Stimulated activated CD4-positive, alpha-beta T cell treated with anti-CD3 and anti-CD28 coated beads, Interleukin-15, amount 100 ng/mL, for 1 hour (primary cell): ENCODE measurements around the gene SOWAHA.
"Not testable (repeated sequence)": the region's sequence is repeated elsewhere in the genome, so short reads cannot be mapped to it uniquely, and the experiment has no call there.

Experiments used
- DNase-seq, 2 donors: peaks; one replicate each; pipeline ENCODE4 v3.0.0-alpha.2; 2020; ENCODE audit warnings: low read depth in 1 of 2, low spot score in 1 of 2

Gene SOWAHA

DNA sequence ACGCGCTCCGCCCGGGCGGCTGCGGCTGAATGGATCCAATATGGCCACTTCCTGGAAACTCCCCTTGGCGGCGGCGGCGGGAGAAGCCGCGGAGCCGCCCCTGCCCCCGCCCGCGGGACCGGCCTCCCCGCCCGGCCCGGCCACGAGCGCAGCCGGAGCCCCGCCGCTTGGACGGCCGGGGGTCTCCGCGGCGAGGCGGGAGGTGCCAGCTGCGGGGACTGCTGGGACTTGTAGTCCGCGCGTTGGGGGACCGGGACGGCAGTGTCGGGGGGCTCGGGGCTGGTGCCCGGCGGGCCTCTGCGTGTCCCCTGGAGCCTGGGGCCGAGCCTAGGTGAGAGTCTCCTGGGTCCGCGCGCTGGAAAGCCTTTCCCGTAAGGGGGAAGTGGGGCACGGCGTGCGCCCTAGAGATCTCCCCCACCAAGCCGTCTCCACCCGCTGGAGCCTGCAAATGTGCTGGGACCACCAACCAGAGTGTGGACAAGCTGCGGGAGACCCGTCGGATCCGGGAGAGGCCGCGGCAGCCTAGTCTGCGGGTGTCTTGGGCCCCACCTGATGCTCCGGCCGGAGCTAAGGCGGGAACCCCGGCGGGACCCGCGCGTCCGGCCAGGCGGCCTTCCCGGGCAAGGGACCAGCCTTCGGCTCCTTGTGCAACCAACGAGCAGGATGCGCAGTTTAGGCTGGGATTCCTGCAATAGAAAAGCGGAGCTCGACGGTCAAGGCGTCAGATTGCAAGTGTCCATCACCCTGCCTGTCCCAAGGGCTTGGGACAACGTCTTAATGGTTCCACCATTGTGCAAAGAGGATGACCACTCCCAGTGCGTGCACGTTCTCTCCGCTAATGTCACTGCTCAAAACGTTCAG lies 35.7 kb upstream of the SOWAHA start, which contains the start of gene SEPTIN8:
TSS of gene SEPTIN8 (minus strand) at position 31 of the 861 bp plus-strand sequence. CDS start 102 bp downstream, outside the sequence.
- DNase-seq, result peak in 1 of 2 donors; percentile 25

DNA sequence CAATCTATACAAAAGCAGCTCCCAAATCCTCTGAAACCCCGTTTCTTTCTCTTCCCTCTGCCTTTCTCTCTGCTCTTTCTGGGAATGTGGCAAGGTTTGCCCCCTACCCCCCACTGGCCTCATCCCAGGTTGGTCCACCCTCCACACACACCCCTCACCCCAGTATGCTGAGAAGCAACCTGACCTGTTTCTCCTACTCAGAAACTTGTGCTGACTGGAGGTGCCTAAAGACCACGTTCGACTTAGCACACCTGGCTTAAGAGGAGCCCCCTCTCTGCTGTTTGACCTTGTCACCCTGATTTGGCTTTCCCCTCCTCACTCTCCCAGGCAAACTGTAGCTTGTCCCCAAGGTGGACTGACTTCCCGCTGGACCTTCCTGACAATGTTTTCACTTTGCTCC lies 35.0 kb upstream of the SOWAHA start:
- no peak for DNase-seq

DNA sequence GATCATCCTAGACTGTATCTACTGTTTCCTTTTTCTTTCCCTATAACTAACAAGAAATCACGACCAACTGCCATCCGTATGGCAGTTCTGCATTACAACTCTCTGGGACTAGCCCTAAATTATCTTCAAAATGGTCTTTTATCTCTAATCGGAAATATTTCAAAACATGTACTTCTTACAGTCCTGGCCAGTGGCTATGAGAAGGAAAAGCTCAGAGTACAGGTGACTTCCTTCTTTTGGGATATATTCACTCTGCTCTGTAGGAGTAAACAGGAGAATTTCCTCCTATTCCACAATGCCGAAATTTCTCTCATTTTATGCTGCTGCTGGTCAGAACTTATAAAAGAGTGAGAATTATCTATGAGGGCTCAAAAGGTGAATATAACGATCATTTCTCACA lies 34.2 kb upstream of the SOWAHA start:
- no peak for DNase-seq

DNA sequence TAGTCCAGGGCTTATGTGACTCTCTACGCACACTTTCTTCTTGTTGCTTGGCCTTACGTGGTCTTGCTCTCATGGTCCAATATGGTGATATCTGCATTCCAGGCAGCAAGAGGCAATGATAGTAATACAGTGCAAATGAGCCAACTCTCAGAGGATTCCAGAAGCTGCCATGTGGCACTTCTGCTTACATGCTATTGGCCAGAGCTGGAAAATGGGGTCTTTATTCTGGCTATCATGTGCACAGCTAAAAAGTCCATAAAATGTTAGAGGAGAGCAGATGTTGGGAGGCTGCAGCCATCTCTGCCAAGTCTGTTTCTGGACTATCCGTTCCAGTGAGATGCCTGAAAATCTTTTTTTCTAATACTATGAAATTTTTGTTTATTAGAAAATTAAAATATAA lies 33.1 kb upstream of the SOWAHA start:
- DNase-seq, result no peak

DNA sequence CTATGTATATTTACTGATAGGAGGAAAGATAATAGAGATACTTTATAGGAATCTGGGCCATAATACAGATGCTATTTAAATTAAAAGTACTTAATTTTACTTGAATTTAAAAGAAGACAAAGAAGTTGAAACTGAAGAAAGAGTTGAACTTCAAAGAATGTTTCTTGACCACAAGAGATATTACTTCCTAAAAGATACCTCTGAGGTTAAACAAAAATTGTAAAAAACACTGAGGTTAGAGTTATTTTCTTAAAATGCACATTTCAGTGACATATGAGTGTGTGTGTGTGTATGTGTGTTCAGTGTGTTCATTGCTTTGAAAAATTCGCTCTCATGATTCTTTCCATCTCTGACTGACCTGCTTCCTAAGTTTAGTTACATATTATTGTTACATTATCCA lies 32.5 kb upstream of the SOWAHA start:
- no peak for DNase-seq

DNA sequence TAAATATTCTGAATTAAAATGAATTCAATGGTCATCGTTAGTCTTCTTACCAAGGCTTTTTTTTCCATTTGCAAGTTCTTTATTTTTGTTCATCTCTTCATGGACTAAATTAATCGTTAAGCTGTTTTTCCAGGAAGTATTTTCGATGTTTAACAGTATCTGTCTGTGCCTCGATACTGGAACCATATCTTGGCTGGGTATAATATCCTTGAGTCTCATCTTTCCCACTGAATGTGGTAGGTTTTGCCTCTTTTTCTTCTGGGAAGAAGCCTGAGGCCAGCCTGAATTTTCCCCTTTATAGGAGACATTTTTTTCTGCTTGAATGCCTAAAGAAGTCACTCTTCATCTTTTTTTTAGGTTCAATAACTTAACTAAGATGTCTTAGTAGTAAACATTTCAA lies 32.1 kb upstream of the SOWAHA start:
- DNase-seq, result no peak

DNA sequence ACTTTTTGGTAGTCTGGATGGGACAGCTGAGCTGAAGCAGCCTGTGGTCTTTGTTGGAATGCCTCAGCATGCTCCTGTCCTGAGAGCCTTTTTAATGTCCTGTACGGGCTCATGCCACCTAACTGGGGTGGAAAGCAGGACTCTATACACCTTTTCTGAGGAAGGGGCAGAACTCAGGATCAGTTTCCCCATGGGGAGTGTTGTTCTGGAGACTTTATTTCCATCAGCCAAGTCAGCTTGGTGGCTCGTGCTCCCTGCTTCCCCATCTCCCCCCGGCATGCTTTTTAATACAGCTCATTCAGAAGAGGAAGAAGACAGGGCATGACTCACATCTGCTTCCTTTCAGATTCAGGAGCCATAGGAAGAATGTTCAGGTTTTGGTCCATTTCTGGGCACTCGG lies 31.0 kb upstream of the SOWAHA start:
- no peak for DNase-seq

DNA sequence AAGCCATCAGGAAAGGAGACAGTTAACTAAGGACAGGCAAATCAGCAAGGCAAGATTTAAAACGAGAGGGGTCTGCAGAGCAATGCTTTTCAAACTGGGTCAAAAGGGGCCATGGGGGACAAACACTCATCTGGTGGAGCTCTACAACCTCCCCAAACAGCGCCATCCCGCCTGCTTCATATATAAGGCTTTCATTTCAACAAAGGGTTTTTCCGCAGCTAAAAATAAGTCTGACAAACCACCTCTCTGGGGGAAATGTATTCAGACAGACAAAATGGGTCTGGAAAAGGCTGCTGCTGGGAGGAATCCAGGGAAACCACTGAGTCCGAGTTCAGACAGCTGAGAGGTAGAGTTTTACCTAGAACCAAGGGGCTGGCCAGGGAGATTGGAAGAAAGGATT lies 27.7 kb upstream of the SOWAHA start:
- DNase-seq, result no peak

DNA sequence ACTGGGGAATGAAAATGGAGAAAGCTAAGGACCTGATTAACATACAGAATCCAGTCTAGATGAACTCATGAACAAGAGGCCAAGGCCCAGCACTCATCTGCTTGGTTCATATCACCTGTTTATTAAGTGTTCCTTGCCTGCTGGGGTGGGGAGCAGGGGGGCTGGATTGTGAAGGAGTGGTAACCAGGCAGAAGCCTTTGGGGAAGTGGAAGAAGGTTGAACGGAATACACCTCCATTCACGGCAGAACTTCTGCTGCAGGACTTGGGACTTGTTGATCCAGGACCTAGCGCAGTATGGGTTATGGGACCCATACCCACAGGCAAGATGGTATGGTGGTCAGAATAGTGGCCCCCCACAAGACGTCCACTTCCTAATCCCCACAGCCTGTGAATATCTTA lies 27.2 kb upstream of the SOWAHA start:
- DNase-seq, result no peak

DNA sequence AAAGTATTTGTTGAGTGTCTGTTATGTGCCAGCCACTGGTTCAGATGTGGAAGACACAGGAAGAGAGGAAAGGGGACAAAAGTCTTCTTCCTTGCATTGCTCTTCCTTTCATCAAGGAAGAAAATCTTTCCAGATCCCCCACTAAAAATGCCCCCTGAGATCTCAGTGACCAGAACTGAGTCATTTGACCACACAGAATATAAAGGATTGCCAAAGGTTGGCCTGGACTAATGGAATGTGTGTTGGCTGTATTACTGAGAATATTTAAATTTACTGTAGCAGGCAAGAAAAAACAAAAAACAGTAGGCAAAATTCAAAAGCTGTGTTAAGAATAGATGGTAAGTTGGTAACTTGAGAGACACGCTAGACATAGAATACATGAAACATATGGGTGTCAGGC lies 26.0 kb upstream of the SOWAHA start:
- no peak for DNase-seq

DNA sequence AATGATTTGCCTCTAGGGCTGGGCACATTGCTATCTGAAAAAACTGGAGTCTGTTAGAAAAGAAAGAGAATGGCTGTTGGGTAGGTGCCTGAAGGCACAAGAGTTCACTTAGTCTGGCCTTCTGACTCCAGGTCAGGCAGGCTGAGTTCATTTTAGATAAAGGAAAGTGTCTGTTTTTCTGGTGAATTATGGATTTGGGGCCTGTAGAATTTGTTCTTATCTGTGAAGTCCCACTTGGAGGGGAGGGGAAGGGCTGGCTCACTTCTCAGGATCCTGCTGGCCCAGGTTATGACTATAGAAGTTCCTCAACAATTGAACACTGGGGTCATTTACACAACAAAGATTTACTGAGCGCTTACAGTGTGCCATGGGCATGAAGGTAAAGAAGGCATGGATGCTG lies 24.6 kb upstream of the SOWAHA start:
- no peak for DNase-seq

DNA sequence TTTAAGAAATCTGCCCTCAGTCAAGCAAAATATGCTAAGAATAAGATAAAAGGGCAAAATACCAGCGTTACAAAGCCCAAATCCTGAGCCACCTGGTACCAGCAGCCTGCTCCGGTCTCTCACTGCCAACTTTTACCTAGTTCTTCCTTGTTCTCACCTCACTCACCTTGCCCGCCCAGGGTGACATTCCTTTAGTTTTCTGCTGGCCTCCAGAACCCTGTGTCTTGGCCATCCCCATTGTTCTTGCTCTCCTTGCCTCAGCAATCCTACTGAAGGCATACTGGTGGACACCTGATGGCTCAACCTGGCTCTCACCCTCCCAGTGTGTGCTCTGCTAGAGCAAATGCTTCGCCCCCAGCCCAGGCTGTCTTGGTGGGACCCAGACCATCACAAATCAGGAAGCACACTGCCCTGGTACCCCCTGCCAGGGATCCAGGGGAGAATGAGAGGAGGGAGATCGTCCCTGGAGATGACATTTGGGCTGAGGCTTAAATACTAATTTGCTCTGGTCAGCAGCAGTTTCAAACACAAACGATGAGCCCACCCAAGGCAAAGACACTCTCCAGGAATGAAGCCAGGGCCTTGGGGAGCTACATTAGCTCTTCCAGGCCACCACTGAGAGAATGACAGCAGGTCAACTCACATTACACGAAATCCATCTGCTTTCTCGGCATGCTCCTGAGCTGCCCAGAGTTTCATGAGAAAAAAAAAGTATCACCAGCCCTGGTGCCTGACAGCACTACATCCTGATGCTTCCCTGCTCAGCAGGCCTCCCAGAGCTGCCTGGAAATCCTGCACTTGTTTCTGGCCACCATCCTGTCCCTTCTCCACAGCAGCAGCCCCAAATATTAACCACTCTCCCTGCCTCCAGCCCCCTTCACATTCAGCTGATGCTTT lies 23.9 kb upstream of the SOWAHA start:
- no peak for DNase-seq

DNA sequence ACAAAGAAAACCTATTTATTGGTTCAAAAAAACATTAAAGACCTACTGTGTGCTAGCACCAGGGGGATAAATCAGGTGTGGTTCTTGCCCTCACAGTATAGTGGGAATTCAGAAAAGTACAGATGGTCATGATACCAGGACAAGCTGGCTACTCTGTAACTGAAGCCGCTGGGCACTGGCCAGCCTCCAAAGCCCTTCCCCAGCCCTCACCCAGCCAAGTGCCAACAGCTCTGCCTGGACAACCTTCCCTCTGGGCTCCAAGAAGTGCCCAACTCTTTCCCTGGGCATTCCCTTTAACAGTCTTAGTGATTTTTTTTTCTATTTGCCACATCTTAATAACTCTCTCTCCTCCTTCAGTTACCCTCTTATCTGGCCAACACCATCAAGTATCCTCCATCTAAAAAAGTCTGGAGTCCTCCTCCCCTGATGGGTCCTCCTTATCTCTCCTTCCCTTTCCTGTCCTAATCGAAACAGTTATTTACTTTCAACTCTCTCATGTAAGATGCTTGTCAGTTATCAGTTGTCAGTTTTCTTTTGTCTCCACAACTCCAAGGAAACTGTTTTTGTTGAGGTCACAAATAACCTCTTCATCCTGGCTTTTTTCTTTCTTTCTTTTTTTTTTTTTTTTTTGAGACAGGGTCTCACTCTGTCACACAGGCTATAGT lies 22.8 kb upstream of the SOWAHA start:
- no peak for DNase-seq

DNA sequence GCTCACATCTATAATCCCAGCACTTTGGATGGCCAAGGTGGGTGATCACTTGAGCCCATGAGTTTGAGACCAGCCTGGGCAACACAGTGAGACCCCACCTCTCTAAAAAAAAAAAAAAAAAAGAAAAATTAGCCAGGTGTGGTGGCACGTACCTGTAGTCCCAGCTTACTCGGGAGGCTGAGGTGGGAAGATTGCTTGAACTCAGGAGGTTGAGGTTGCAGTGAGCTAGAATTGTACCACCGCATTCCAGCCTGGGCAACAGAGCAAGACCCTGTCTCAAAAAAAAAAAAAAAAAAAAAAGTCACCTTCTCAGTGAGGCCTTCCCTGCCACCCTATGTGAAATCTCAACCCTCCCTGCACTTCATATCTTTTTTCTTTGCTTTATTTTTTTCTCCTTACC lies 22.1 kb upstream of the SOWAHA start:
- no peak for DNase-seq

DNA sequence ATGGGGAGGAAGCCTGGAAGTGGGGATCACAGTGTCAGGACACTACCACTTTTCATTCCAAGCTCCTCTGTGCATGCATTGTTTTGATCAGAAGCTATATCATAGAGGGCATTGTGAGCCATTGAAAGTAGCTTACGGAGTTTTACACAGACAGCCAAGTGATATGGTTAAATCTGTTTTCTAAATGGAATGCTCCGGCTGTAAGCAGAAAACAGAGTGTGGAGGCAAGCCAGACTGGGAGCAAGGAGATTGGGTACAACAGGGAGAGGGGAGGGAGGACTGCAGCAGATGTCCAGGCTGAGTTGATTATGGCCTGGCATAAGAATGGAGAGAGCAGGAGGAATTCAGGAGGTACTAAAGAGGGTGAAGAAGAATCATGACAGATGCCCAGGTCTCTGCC lies 15.5 kb upstream of the SOWAHA start:
- no peak for DNase-seq

DNA sequence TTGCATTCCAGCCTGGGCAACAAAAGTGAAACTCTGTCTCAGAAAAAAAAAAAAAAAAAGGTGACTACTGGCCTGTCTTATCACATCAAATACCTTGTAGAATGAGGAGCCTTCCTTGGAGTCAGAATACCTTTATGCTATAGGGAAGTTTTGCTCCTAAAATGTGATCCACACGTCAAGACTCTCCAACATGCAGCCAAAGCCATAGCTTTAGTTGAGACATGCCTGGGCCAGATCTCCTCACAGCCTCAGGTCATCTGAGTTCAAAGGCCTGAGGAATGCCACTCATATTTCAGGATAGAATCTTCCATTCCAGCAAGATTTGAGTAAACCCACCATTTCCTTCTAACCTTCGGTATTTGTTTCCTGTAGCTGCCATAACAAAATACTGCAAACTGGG lies 13.7 kb upstream of the SOWAHA start:
- DNase-seq, result no peak

DNA sequence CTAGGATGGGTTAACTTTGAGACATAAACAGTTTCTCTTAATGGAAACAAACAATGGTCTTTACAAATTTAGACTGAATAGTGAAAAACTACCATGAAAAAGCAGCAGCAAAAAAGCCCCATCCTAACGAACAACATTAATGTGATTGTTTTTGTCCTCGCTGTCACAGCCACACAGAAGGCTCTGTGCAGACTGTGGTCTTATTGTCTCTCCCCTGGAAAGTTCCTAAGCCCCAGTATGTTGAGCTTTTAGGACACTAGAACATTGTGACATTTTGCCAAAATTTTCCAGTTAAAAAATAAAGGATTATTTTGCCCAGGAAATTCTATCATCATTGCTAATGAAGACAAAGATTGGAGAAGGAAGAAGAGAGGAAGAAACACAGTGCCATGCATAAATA lies 12.6 kb upstream of the SOWAHA start:
- DNase-seq, result no peak

DNA sequence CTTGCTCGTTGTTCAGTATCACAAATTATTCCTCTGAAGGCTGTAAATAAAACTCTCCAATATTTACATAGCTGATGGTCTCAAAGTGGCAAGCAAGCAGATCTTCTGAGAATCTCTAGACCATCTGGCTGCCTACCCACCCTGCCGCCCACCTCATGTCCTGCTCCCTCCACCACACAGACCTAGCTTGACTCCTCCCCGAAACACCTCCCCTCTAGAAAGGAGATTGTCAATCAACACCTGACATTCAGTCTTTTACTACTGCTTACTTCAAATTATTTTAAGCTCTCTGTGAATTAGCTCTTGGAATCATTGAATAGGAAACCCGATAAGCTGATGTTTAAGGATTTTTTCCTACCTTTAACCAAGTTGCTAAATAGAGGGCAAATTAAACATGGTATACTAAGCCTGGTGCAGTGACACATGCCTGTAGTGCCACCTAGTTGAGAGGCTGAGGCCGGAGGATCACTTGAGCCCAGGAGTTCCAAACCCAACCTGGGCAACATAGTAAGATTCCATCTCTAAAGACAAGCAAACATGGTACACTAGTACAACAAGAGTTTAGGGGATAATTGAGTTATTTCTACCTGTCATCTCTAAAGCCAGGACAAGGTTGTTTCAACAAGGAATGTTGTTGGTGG lies 10.9 kb upstream of the SOWAHA start:
- no peak for DNase-seq

DNA sequence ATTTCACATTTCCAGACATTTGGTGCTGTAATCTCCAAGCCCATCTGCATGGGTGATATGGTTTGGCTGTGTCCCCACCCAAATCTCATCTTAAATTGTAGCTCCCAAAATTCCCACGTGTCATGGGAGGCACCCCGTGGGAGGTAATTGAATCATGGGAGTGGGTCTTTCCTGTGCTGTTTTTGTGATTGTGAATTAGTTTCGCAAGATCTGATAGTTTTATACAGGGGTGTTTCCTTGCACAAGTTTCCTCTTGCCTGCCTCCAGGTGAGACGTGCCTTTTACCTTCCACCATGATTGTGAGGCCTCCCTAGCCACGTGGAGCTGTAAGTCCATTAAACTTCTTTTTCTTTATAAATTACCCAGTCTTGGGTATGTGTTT lies 10.4 kb upstream of the SOWAHA start:
- DNase-seq, result not testable (repeated sequence)

DNA sequence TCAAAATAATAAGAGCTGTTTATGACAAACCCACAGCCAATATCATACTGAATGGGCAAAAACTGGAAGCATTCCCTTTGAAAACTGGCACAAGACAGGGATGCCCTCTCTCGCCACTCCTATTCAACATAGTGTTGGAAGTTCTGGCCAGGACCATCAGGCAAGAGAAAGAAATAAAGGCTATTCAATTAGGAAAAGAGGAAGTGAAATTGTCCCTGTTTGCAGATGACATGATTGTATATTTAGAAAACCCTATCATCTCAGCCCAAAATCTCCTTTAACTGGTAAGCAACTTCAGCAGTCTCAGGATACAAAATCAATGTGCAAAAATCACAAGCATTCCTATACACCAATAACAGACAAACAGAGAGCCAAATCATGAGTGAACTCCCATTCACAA lies 8.9 kb upstream of the SOWAHA start:
- DNase-seq, result not testable (repeated sequence)

DNA sequence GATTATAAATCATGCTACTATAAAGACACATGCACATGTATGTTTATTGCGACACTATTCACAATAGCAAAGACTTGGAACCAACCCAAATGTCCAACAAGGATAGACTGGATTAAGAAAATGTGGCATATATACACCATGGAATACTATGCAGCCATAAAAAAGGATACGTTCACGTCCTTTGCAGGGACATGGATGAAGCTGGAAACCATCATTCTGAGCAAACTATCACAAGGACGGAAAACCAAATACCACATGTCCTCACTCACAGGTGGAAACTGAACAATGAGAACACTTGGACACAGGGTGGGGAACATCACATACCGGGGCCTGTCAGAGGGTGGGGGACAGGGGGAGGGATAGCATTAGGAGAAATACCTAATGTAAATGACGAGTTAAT lies 7.2 kb upstream of the SOWAHA start:
- not testable (repeated sequence) for DNase-seq
